HEK293 (cell line): ENCODE data around the gene KLHL28.

Source experiments
- CTCF ChIA-PET: fragments of 350-600 bp; formaldehyde crosslinking; extraction: SDS; loops from one replicate; lab custom pipeline; 2021; ENCODE audit warnings: antibody characterized with exemption; lab: Yijun Ruan, JAX
- POLR2A ChIA-PET: fragments of 300-600 bp; formaldehyde crosslinking; extraction: SDS; loops from one replicate; lab custom pipeline; 2020; ENCODE audit warnings: antibody characterized with exemption, inconsistent platforms; lab: Yijun Ruan, JAX
- H3K27ac ChIP-seq: fragments of 200-500 bp; sonication (Bioruptor generic); 2 replicates; pipeline ENCODE4 v1.5.1; 2014; ENCODE audit warnings: low read depth, low read length, control low read depth, inconsistent platforms; ENCODE audit errors: extremely low read depth
- H3K36me3 ChIP-seq, 2 experiments: fragments of 200-500 bp in 1 of 2; sonication (Bioruptor generic) in 1 of 2; 1 replicate in 1 of 2; 2 replicates in 1 of 2; pipeline ENCODE4 v1.5.1; 2014 to 2017; ENCODE audit warnings: inconsistent platforms in 2 of 2, low read length in 2 of 2; ENCODE audit not compliant: control insufficient read depth in 2 of 2, insufficient read depth in 1 of 2
- H3K4me1 ChIP-seq: fragments of 200-500 bp; sonication (Bioruptor generic); 2 replicates; pipeline ENCODE4 v1.5.1; 2014; ENCODE audit warnings: mild to moderate bottlenecking, low read length, inconsistent platforms; ENCODE audit not compliant: control insufficient read depth, insufficient read depth
- H3K4me3 ChIP-seq: 2 replicates; pipeline ENCODE4 v1.5.1; 2011; ENCODE audit warnings: low read depth, mild to moderate bottlenecking, control low read depth, low read length, moderate library complexity
- H3K9me3 ChIP-seq: fragments of 200-500 bp; sonication (Bioruptor generic); 2 replicates; pipeline ENCODE4 v1.5.1; 2014; ENCODE audit warnings: low read depth, low read length, inconsistent platforms; ENCODE audit not compliant: control insufficient read depth, insufficient read depth
- FEZF1 ChIP-seq: fragments of 450-650 bp; formaldehyde crosslinking; IDR thresholded peaks from 2 replicates; pipeline ENCODE4 v1.5.1; 2016; ENCODE audit warnings: missing biosample characterization, missing genetic modification characterization
- TRIM28 ChIP-seq: IDR thresholded peaks from 2 replicates; pipeline ENCODE4 v1.6.1; 2011; ENCODE audit warnings: low read length, control low read depth, borderline replicate concordance
- ZNF18 ChIP-seq: fragments of 450-650 bp; formaldehyde crosslinking; IDR thresholded peaks from 2 replicates; pipeline ENCODE4 v1.5.1; 2016; ENCODE audit warnings: missing biosample characterization, missing genetic modification characterization
- ZNF202 ChIP-seq: fragments of 450-650 bp; formaldehyde crosslinking; IDR thresholded peaks from 2 replicates; pipeline ENCODE4 v1.5.1; 2016; ENCODE audit warnings: missing biosample characterization, missing genetic modification characterization, borderline replicate concordance
- ZNF223 ChIP-seq: fragments of 450-650 bp; formaldehyde crosslinking; IDR thresholded peaks from 2 replicates; pipeline ENCODE4 v1.5.1; 2016; ENCODE audit warnings: missing biosample characterization, missing genetic modification characterization
- ZNF280D ChIP-seq: fragments of 450-650 bp; formaldehyde crosslinking; IDR thresholded peaks from 2 replicates; pipeline ENCODE4 v1.5.1; 2016; ENCODE audit warnings: missing biosample characterization, missing genetic modification characterization
- ZNF366 ChIP-seq: fragments of 450-650 bp; formaldehyde crosslinking; conservative IDR thresholded peaks from 2 replicates; pipeline ENCODE4 v1.5.1; 2016; ENCODE audit warnings: missing biosample characterization, missing genetic modification characterization
- ZNF426 ChIP-seq: fragments of 450-650 bp; formaldehyde crosslinking; IDR thresholded peaks from 2 replicates; pipeline ENCODE4 v1.5.1; 2017; ENCODE audit warnings: missing biosample characterization, missing genetic modification characterization, mild to moderate bottlenecking, inconsistent platforms, moderate library complexity
- ZNF521 ChIP-seq: fragments of 450-650 bp; formaldehyde crosslinking; IDR thresholded peaks from 2 replicates; pipeline ENCODE4 v1.5.1; 2017; ENCODE audit warnings: missing biosample characterization, mild to moderate bottlenecking, missing genetic modification characterization
- ZNF544 ChIP-seq: fragments of 450-650 bp; formaldehyde crosslinking; IDR thresholded peaks from 2 replicates; pipeline ENCODE4 v1.5.0; 2017; ENCODE audit warnings: missing biosample characterization, missing genetic modification characterization
- ZNF596 ChIP-seq: fragments of 450-650 bp; IDR thresholded peaks from 2 replicates; pipeline ENCODE4 v1.5.0; 2018; ENCODE audit warnings: missing biosample characterization, mild to moderate bottlenecking, missing genetic modification characterization, moderate library complexity
- ZNF600 ChIP-seq: fragments of 450-650 bp; formaldehyde crosslinking; IDR thresholded peaks from 2 replicates; pipeline ENCODE4 v1.5.1; 2016; ENCODE audit warnings: missing biosample characterization, missing genetic modification characterization
- ZNF658 ChIP-seq: fragments of 450-650 bp; formaldehyde crosslinking; IDR thresholded peaks from 2 replicates; pipeline ENCODE4; 2016; ENCODE audit warnings: missing biosample characterization, missing genetic modification characterization
- ZNF768 ChIP-seq: fragments of 450-650 bp; formaldehyde crosslinking; IDR thresholded peaks from 2 replicates; pipeline ENCODE4 v1.5.1; 2018; ENCODE audit warnings: missing biosample characterization, mild to moderate bottlenecking, missing genetic modification characterization
- ZNF776 ChIP-seq: fragments of 450-650 bp; formaldehyde crosslinking; IDR thresholded peaks from 2 replicates; pipeline ENCODE4 v1.5.0; 2017; ENCODE audit warnings: missing biosample characterization, missing genetic modification characterization, borderline replicate concordance
- ZNF792 ChIP-seq: fragments of 450-650 bp; formaldehyde crosslinking; IDR thresholded peaks from 2 replicates; pipeline ENCODE4 v1.5.1; 2016; ENCODE audit warnings: missing biosample characterization, missing genetic modification characterization
- TF ChIP-seq, protein P1 (sequence below): fragments of 450-650 bp; formaldehyde crosslinking; conservative IDR thresholded peaks from 2 replicates; pipeline ENCODE4 v1.5.1; 2016; ENCODE audit warnings: low read depth, missing biosample characterization, missing genetic modification characterization
- TF ChIP-seq, protein P2 (sequence below): fragments of 450-650 bp; formaldehyde crosslinking; IDR thresholded peaks from 2 replicates; pipeline ENCODE4 v1.5.1; 2016; ENCODE audit warnings: missing biosample characterization, missing genetic modification characterization
- TF ChIP-seq, protein P3 (sequence below): fragments of 450-650 bp; formaldehyde crosslinking; IDR thresholded peaks from 2 replicates; pipeline ENCODE4 v1.5.1; 2016; ENCODE audit warnings: missing biosample characterization, missing genetic modification characterization

Gene KLHL28

GRCh38 chr14:44896275-44897040, 65.3 kb downstream of the KLHL28 start (continued):
- TF ChIP-seq, protein P1, sequence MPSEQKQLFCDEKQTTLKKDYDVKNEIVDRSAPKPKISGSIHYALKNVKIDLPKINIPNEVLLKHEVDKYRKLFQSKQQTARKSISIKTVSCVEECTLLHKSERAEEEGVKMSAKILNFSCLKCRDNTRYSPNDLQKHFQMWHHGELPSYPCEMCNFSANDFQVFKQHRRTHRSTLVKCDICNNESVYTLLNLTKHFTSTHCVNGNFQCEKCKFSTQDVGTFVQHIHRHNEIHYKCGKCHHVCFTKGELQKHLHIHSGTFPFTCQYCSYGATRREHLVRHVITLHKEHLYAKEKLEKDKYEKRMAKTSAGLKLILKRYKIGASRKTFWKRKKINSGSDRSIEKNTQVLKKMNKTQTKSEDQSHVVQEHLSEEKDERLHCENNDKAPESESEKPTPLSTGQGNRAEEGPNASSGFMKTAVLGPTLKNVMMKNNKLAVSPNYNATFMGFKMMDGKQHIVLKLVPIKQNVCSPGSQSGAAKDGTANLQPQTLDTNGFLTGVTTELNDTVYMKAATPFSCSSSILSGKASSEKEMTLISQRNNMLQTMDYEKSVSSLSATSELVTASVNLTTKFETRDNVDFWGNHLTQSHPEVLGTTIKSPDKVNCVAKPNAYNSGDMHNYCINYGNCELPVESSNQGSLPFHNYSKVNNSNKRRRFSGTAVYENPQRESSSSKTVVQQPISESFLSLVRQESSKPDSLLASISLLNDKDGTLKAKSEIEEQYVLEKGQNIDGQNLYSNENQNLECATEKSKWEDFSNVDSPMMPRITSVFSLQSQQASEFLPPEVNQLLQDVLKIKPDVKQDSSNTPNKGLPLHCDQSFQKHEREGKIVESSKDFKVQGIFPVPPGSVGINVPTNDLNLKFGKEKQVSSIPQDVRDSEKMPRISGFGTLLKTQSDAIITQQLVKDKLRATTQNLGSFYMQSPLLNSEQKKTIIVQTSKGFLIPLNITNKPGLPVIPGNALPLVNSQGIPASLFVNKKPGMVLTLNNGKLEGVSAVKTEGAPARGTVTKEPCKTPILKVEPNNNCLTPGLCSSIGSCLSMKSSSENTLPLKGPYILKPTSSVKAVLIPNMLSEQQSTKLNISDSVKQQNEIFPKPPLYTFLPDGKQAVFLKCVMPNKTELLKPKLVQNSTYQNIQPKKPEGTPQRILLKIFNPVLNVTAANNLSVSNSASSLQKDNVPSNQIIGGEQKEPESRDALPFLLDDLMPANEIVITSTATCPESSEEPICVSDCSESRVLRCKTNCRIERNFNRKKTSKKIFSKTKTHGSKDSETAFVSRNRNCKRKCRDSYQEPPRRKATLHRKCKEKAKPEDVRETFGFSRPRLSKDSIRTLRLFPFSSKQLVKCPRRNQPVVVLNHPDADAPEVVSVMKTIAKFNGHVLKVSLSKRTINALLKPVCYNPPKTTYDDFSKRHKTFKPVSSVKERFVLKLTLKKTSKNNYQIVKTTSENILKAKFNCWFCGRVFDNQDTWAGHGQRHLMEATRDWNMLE (tag by site-specific recombination) = 0 out of 2 replicates have a peak, but pooled peaks have one; percentile 37

DNA sequence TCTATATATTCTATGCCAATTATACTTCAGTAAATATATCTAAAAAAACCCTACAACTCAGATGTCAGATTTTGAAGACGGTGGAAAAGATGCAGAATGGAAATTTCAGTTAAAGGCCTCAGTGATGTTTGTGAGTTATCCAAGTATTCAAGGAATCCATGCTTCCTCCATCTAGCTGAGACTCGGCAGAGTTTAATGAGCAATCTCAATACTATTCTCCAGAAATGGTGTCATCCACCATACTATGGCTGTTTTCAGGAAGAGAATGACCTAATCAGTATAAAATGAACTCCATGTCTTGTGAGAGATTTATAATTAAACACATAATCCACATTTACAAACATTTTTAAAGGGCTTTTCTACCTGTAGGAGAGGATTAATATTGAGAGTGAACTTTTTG, 66.0 kb downstream of the KLHL28 start:
- H3K4me3 ChIP-seq = no peak overlapping the region
- ChIA-PET POLR2A (no interaction called here), CTCF (interaction anchor here (0.8 to 1.0 kb wide), 2 partner anchors 18 to 374 kb away, joined by 3 read pairs; no protein-coding TSS in a partner anchor)
- no peaks in the 10 kb centered on the region for H3K4me1 ChIP-seq
- TF ChIP-seq ZNF544 (no peak), ZNF792 (tag by site-specific recombination) (no peak), ZNF521 (no peak), FEZF1 (tag by site-specific recombination) (no peak), ZNF223 (tag by site-specific recombination) (no peak), ZNF280D (tag by site-specific recombination) (no peak), ZNF366 (tag by site-specific recombination) (no peak), ZNF658 (tag by site-specific recombination) (no peak), ZNF426 (tag by site-specific recombination) (no peak), ZNF776 (tag by site-specific recombination) (no peak), ZNF600 (tag by site-specific recombination) (no peak), TRIM28 (no peak), ZNF596 (tag by site-specific recombination) (no peak), ZNF202 (no peak), ZNF768 (tag by site-specific recombination) (no peak), ZNF18 (tag by site-specific recombination) (no peak)
- TF ChIP-seq, protein P2, sequence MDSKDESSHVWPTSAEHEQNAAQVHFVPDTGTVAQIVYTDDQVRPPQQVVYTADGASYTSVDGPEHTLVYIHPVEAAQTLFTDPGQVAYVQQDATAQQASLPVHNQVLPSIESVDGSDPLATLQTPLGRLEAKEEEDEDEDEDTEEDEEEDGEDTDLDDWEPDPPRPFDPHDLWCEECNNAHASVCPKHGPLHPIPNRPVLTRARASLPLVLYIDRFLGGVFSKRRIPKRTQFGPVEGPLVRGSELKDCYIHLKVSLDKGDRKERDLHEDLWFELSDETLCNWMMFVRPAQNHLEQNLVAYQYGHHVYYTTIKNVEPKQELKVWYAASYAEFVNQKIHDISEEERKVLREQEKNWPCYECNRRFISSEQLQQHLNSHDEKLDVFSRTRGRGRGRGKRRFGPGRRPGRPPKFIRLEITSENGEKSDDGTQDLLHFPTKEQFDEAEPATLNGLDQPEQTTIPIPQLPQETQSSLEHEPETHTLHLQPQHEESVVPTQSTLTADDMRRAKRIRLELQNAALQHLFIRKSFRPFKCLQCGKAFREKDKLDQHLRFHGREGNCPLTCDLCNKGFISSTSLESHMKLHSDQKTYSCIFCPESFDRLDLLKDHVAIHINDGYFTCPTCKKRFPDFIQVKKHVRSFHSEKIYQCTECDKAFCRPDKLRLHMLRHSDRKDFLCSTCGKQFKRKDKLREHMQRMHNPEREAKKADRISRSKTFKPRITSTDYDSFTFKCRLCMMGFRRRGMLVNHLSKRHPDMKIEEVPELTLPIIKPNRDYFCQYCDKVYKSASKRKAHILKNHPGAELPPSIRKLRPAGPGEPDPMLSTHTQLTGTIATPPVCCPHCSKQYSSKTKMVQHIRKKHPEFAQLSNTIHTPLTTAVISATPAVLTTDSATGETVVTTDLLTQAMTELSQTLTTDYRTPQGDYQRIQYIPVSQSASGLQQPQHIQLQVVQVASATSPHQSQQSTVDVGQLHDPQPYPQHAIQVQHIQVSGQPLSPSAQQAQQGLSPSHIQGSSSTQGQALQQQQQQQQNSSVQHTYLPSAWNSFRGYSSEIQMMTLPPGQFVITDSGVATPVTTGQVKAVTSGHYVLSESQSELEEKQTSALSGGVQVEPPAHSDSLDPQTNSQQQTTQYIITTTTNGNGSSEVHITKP (tag by site-specific recombination) = no peak
- TF ChIP-seq, protein P3, sequence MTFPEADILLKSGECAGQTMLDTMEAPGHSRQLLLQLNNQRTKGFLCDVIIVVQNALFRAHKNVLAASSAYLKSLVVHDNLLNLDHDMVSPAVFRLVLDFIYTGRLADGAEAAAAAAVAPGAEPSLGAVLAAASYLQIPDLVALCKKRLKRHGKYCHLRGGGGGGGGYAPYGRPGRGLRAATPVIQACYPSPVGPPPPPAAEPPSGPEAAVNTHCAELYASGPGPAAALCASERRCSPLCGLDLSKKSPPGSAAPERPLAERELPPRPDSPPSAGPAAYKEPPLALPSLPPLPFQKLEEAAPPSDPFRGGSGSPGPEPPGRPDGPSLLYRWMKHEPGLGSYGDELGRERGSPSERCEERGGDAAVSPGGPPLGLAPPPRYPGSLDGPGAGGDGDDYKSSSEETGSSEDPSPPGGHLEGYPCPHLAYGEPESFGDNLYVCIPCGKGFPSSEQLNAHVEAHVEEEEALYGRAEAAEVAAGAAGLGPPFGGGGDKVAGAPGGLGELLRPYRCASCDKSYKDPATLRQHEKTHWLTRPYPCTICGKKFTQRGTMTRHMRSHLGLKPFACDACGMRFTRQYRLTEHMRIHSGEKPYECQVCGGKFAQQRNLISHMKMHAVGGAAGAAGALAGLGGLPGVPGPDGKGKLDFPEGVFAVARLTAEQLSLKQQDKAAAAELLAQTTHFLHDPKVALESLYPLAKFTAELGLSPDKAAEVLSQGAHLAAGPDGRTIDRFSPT (tag by site-specific recombination) = no peak
- H3K9me3 ChIP-seq = no peaks in the 10 kb centered on the region
- H3K36me3 ChIP-seq = no peaks in the 10 kb centered on the region; a peak in 1 of 3 replicates
- H3K27ac ChIP-seq = no peak overlapping the region
